Bronchial epithelial cell (primary cell): ENCODE measurements around the gene MEF2D. TPM values are rescaled to one million over a fixed set of nuclear protein-coding genes. Genes with fewer than 3 reads are reported as not detected.

ENCODE experiments used
- DNase-seq: peaks from one replicate; pipeline ENCODE4 v3.0.0-alpha.2; 2010; ENCODE audit warnings: low read depth
- FAIRE-seq: peaks from 2 replicates; lab custom pipeline; 2011; peaks lifted over from hg19 to GRCh38; lab: Jason Lieb, UNC
- H3K27me3 ChIP-seq: 2 replicates; pipeline ENCODE4 v1.5.1; 2011; ENCODE audit warnings: low read length; ENCODE audit not compliant: control insufficient read depth, insufficient read depth
- H3K36me3 ChIP-seq: 2 replicates; pipeline ENCODE4 v1.5.1; 2011; ENCODE audit warnings: low read length; ENCODE audit not compliant: control insufficient read depth, insufficient read depth
- H3K4me3 ChIP-seq: 2 replicates; pipeline ENCODE4 v1.5.1; 2011; ENCODE audit warnings: mild to moderate bottlenecking, low read depth, low read length, control low read depth
- total RNA-seq: library from RNA; depleted of rRNA; stranded (reverse); fragments of >200 nt; gene quantifications from 2 replicates; pipeline ENCODE4 v1.2.1, GENCODE V29; 2014
- TF ChIP-seq, protein P1 (sequence below): IDR thresholded peaks from 2 replicates; pipeline ENCODE4 v1.5.1; 2011; ENCODE audit warnings: mild to moderate bottlenecking, moderate library complexity, low read length, control low read depth, inconsistent platforms; ENCODE audit not compliant: insufficient read depth, severe bottlenecking

Gene MEF2D
- total RNA-seq, 1 donor from 2014 or later = 1.3 TPM

DNA sequence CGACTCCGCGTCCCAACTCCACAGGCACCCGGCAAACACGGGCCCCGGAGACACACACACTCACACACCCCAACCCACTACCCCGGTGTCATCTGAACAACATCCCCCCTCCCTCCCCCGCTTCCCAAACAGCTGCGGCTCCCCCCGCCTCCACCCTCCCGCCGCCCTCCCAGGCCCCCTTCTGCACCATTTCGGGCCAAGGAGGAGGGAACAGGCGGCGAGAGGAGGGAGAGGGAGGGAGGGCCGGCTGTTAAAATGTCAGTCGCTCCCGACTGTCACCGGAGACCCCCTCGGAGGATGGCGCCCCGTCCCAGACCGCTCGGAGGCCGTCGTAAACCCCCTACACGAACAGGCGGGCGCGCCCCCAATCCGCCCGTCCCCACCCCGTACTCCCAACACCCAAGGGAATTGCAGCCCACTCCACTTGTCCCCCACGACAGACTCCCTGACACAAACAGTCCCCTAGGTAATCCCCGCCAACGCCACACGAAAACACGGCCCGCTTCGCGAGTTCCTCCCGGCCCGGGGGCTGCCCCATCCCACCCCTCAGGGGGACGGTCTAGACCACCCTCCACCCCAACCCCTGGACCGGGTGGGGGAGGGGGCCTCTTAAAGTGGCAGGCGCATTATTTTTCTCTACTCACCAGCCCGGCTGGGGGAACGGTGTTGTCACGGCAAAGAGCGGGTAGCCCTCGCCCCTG is 583 bp downstream of the MEF2D start:
- Histone ChIP-seq H3K4me3 (peak overlapping the region; percentile 96), H3K27me3 (no peaks in the 10 kb centered on the region), H3K36me3 (no peaks in the 10 kb centered on the region)
- FAIRE-seq = no peak
- TF ChIP-seq, protein P1, sequence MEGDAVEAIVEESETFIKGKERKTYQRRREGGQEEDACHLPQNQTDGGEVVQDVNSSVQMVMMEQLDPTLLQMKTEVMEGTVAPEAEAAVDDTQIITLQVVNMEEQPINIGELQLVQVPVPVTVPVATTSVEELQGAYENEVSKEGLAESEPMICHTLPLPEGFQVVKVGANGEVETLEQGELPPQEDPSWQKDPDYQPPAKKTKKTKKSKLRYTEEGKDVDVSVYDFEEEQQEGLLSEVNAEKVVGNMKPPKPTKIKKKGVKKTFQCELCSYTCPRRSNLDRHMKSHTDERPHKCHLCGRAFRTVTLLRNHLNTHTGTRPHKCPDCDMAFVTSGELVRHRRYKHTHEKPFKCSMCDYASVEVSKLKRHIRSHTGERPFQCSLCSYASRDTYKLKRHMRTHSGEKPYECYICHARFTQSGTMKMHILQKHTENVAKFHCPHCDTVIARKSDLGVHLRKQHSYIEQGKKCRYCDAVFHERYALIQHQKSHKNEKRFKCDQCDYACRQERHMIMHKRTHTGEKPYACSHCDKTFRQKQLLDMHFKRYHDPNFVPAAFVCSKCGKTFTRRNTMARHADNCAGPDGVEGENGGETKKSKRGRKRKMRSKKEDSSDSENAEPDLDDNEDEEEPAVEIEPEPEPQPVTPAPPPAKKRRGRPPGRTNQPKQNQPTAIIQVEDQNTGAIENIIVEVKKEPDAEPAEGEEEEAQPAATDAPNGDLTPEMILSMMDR = no peak
- no peak for DNase-seq

DNA sequence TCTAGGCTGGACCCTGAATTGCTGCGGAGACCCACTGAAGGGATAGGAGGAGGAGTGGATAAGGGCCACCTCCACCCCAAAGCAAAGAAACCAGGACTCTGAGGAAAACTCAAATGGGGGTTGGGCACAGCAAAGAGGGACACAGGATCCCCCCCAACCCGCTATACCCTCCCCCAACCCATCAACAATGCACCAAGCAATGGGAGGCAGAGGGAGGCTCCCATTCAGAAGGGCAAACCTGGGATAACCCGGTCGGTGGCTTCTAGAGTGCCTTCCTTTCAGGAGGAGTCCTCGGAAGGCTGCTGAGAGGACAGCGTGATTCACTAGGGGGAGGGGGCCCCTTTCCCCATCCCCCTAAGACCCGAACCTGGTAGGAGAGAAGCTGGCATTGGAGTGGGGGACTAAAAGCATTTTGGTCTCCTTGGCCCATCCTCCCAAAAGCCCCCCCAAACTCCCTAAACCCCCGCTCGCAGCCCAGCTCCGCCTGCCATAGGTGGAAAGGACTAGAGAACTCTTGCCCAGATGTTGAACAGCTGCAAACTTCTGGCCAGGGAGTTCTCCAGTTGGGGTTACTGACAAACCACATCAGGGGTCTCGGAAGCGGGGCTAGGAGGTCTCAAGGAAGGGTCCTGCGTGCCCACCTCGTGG is 1.3 kb downstream of the MEF2D start:
- TF ChIP-seq, protein P1 = no peak
- no peaks in the 10 kb centered on the region for H3K27me3 ChIP-seq
- peak overlapping the region; percentile 96 for H3K4me3 ChIP-seq
- DNase-seq (no peak), FAIRE-seq (no peak)
- H3K36me3 ChIP-seq = peaks cover 2% of the 10 kb centered on the region

DNA sequence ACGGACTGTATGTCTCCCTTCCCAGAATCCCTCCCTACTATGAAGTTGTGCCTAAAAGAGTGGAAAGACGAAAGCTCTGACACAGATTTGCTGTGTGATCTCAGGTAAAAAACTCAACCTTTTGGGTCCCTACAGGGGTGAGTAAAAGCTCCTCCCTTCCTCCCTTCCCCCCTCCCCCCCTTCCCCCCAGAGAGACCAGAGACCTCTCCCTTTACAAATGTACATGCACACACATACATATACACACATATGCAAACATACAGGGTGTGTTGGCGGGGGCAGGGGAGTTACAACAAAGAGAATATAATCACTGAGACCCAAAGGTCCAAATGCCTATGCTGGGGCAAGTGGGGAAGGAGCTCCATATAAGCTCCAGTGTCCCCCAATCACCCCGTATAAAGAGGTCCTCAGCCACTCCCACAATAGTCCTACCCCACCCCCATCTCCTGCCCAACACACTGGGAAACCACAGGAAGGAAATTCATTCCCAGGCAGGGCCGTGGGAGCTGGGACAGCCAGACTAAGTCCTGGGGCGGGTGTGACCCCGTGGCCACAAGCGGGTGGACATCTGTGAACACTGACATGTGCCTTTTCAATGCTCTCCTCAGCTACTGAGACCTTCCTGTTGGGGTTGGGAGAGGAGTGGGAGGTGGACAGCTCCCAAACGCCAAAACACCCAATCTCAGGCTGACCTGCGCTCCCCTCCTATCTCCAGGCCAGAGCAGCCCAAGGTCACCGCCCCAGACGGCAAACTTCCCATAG is 2.0 kb downstream of the MEF2D start:
- FAIRE-seq (no peak), DNase-seq (no peak)
- TF ChIP-seq, protein P1 = no peak
- H3K4me3 ChIP-seq = peak overlapping the region; percentile 96
- no peaks in the 10 kb centered on the region for H3K27me3 ChIP-seq
- H3K36me3 ChIP-seq = peaks cover 2% of the 10 kb centered on the region

DNA sequence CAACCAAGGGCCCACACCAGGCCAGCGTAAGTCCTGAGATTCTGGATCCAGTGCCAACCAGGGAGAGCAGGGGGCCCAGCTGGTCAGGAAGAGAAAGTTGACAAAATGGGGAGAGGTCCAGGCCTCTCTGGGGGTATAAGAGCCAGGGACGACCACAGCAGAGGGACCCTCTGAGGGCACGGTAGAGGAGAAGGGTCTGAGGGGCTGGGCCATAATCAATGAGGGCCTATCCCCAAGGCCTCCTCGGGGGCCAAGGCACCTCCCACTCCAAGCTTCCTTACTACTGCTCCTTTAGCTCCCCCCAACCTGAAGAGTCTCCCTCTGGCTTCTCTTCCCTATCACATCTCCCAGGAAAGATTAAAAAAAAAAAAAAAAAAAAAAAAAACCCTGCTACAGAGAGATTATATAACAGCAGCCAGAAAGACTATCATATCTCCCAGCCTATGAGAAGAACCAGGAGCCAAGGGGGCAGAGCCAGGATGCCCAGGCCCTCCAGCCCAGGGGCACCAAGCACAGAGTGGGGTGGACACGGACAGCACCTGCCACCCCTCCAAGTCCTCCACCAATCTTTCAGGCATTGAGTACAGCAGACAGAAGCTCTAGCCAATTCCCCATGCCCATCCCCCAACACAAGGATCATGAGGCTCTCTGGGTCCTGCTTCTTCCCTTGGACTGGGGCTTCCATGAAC is 2.7 kb downstream of the MEF2D start:
- H3K4me3 ChIP-seq = no peak overlapping the region
- no peaks in the 10 kb centered on the region for H3K27me3 ChIP-seq
- TF ChIP-seq, protein P1 = no peak
- FAIRE-seq = no peak
- no peak for DNase-seq
- peaks cover 3% of the 10 kb centered on the region for H3K36me3 ChIP-seq

DNA sequence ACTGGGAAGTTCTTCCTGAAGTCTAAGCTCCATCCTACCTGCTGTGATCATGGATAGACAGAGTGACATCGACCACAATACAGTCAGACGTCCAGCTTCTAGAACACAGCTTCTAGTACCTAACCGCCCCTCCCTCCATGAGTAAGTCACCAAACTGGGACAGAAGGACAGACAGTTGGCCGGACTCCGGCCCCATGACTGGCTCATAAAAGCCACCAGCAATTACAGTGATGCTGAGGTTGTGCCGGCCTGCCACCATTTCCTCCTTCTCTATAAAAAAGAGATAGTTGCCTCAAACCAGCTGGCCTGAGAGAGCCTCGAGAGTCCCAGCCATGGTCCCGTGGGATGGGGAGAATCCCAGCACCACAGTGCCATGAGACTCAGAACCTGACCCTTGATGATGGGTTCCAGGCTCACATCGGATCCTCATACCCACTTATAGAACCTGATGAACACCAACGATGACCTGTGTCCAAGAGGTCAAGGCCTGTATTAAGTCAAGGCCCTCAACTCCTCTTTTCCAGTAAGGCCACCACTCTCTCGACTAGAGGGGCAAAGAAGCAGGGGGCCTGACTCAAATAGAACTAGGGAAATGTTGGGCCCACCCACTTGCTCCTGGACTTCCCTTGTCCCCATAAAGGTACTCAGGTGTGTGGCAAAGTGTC is 3.4 kb downstream of the MEF2D start:
- TF ChIP-seq, protein P1 = no peak
- H3K36me3 ChIP-seq = peaks cover 3% of the 10 kb centered on the region
- no peak overlapping the region for H3K4me3 ChIP-seq
- FAIRE-seq = no peak
- no peaks in the 10 kb centered on the region for H3K27me3 ChIP-seq
- no peak for DNase-seq
